Endothelial cell of umbilical vein (primary cell): ENCODE data around the gene PLAC8L1. TPM values are rescaled to one million over a fixed set of nuclear protein-coding genes. Genes with fewer than 3 reads are reported as not detected.

Experiments used
- BruUV-seq: library from RNA; stranded (reverse); fragments of 400-500 nt; replicated peaks from 2 replicates; lab custom pipeline; 2021; lab: Mats Ljungman, UMichigan
- CTCF ChIA-PET: fragments of 300-600, 350-600 bp; sonication (Branson Sonifier 250); formaldehyde crosslinking; loops from one replicate; lab custom pipeline; 2021; ENCODE audit warnings: antibody characterized with exemption, inconsistent platforms; lab: Charles Lee
- POLR2A ChIA-PET: fragments of 300-600, 350-600 bp; sonication (Branson Sonifier 250); formaldehyde crosslinking; loops from one replicate; lab custom pipeline; 2021; ENCODE audit warnings: antibody characterized with exemption, inconsistent platforms; lab: Charles Lee
- DNase-seq: peaks from one replicate; pipeline ENCODE4 v3.0.0-alpha.2; 2011; ENCODE audit warnings: low read depth, low spot score
- FAIRE-seq: peaks from 2 replicates; lab custom pipeline; 2011; peaks lifted over from hg19 to GRCh38; lab: Jason Lieb, UNC
- H2AFZ ChIP-seq: 2 replicates; pipeline ENCODE4 v1.6.0; 2012; ENCODE audit warnings: low read depth, low read length, control low read depth, inconsistent platforms
- H3K27ac ChIP-seq: 2 replicates; pipeline ENCODE4 v1.5.1; 2011; ENCODE audit warnings: low read depth, mild to moderate bottlenecking, control low read depth, low read length, moderate library complexity; ENCODE audit not compliant: insufficient read depth
- H3K27me3 ChIP-seq, 2 experiments: 2 replicates each; pipeline versions ENCODE4 v1.6.0 to v1.6.1; 2011; ENCODE audit warnings: low read length in 2 of 2, mixed read lengths in 1 of 2; ENCODE audit not compliant: control insufficient read depth in 2 of 2, insufficient read depth in 2 of 2
- H3K36me3 ChIP-seq, 2 experiments: 2 replicates in 1 of 2; 3 replicates in 1 of 2; pipeline ENCODE4 v1.5.1; 2011; ENCODE audit warnings: low read length in 2 of 2, mild to moderate bottlenecking in 1 of 2, moderate library complexity in 1 of 2; ENCODE audit not compliant: control insufficient read depth in 2 of 2, insufficient read depth in 2 of 2; ENCODE audit errors: extremely low read depth in 1 of 2
- H3K4me1 ChIP-seq: 3 replicates; pipeline ENCODE4 v1.5.1; 2011; ENCODE audit warnings: mild to moderate bottlenecking, low read length; ENCODE audit not compliant: control insufficient read depth, insufficient read depth; ENCODE audit errors: extremely low read depth
- H3K4me2 ChIP-seq: 2 replicates; pipeline ENCODE4 v1.6.1; 2011; ENCODE audit warnings: low read length, control low read depth, mixed read lengths; ENCODE audit not compliant: insufficient read depth
- H3K4me3 ChIP-seq, 3 experiments: fragments of 200-600 bp in 1 of 3; sonication (generic), shearing (Covaris generic) in 1 of 3; replicated peaks in 1 of 3; 2 replicates each; pipeline ENCODE4 v1.5.1; 2011 to 2016; ENCODE audit warnings: control low read depth in 3 of 3, low read length in 3 of 3, mild to moderate bottlenecking in 2 of 3, inconsistent platforms in 1 of 3, low read depth in 1 of 3, moderate library complexity in 1 of 3; ENCODE audit not compliant: insufficient read depth in 1 of 3
- H3K79me2 ChIP-seq: 2 replicates; pipeline ENCODE4 v1.6.0; 2012; ENCODE audit warnings: low read length, inconsistent platforms; ENCODE audit not compliant: control insufficient read depth, insufficient read depth
- H3K9ac ChIP-seq: replicated peaks from 2 replicates; pipeline ENCODE3; 2011; ENCODE audit warnings: low read length, control low read depth; ENCODE audit not compliant: insufficient read depth; ENCODE audit errors: extremely low read depth
- H3K9me1 ChIP-seq: replicated peaks from 3 replicates; pipeline ENCODE4 v1.6.0; 2011; ENCODE audit warnings: mild to moderate bottlenecking, low read length; ENCODE audit not compliant: control insufficient read depth, insufficient read depth; ENCODE audit errors: extremely low read depth
- H3K9me3 ChIP-seq: replicated peaks from 2 replicates; pipeline ENCODE4 v1.5.1; 2012; ENCODE audit warnings: low read length, inconsistent platforms; ENCODE audit not compliant: control insufficient read depth, insufficient read depth
- H4K20me1 ChIP-seq: replicated peaks from 2 replicates; pipeline ENCODE3; 2011; ENCODE audit warnings: mild to moderate bottlenecking, low read length; ENCODE audit not compliant: control insufficient read depth, insufficient read depth; ENCODE audit errors: extremely low read depth
- CTCF ChIP-seq, 2 donors: IDR thresholded peaks; 1 replicate in 1 of 2; 2 replicates in 1 of 2; pipeline ENCODE4 v1.5.1; 2011; ENCODE audit warnings: low read length in 2 of 2, mild to moderate bottlenecking in 2 of 2, moderate library complexity in 2 of 2, control low read depth in 1 of 2, inconsistent platforms in 1 of 2, low read depth in 1 of 2; ENCODE audit not compliant: insufficient read depth in 1 of 2; ENCODE audit errors: extremely low read depth in 1 of 2
- EZH2 ChIP-seq: IDR thresholded peaks from 2 replicates; pipeline ENCODE4 v1.6.1; 2012; ENCODE audit warnings: borderline replicate concordance, low read depth, mild to moderate bottlenecking, moderate library complexity, low read length, inconsistent platforms; ENCODE audit not compliant: severe bottlenecking
- FOS ChIP-seq: IDR thresholded peaks from 2 replicates; pipeline ENCODE4 v1.6.1; 2011; ENCODE audit warnings: mild to moderate bottlenecking, low read length, moderate library complexity, borderline replicate concordance; ENCODE audit not compliant: insufficient read depth
- GATA2 ChIP-seq: IDR thresholded peaks from 2 replicates; pipeline ENCODE4 v1.7.0; 2011; ENCODE audit warnings: low read depth, mild to moderate bottlenecking, moderate library complexity, mixed read lengths, low read length; ENCODE audit not compliant: insufficient read length, insufficient read depth
- JUN ChIP-seq: IDR thresholded peaks from 2 replicates; pipeline ENCODE4 v1.6.1; 2011; ENCODE audit warnings: borderline replicate concordance, low read depth; ENCODE audit not compliant: insufficient read length, insufficient read depth
- MYC ChIP-seq: IDR thresholded peaks from one replicate; pipeline ENCODE4 v1.6.1; 2011; ENCODE audit warnings: mild to moderate bottlenecking, low read depth, low read length
- dilution Hi-C: fragments of 300-500 bp; cut with MboI; formaldehyde crosslinking; loops from one replicate; pipeline ENCODE4 v1.15.0; 2019; ENCODE audit warnings: low sequenced_read_pairs; ENCODE audit not compliant: extremely low pct_ligation_motif_present
- intact Hi-C: fragments of 100-400 bp; cut with micrococcal nuclease; formaldehyde crosslinking; loops from one replicate; pipeline ENCODE4 v1.10.0; 2022
- polyA plus RNA-seq, 4 experiments: library from polyadenylated mRNA; depleted of rRNA in 3 of 4; stranded (reverse) in 3 of 4; unstranded in 1 of 4; fragments of >200 nt; gene quantifications; 2 replicates each; pipeline versions ENCODE4 v1.2.1 to v1.2.3, GENCODE V29; 2011 to 2012; ENCODE audit warnings: missing spikeins in 1 of 4
- total RNA-seq: library from RNA; stranded (reverse); gene quantifications from 2 replicates; pipeline ENCODE4 v1.2.3, GENCODE V29; 2021

Gene PLAC8L1
- total and polyA plus RNA-seq, 2 donors (not counting 3 experiments of a cell fraction or from before 2014, with no cell fraction given), result 0.80 to 0.99 TPM

- DNase-seq (peak; percentile 76), FAIRE-seq (peak; percentile 83)
- TF ChIP-seq MYC (no peak), GATA2 (peak; percentile 39), EZH2 (no peak), FOS (peak; percentile 60), JUN (peak; percentile 36)
- no peaks in the 10 kb centered on the region for H3K9me3 ChIP-seq
- no peaks in the 10 kb centered on the region for H3K36me3 ChIP-seq
- peaks cover 9% of the 10 kb centered on the region for H3K4me1 ChIP-seq
- no TSS peak for BruUV-seq
- no peak overlapping the region for H3K9ac ChIP-seq
- intact Hi-C loops, result loop anchor here (2.0 kb wide), 1 partner anchor 66 kb away; no protein-coding TSS in a partner anchor
- H3K9me1 ChIP-seq, result no peaks in the 10 kb centered on the region
- dilution Hi-C loops, result no loop called here
- H3K4me2 ChIP-seq, result no peak overlapping the region
- no peak overlapping the region for H3K27ac ChIP-seq
- no peaks in the 10 kb centered on the region for H3K27me3 ChIP-seq
- H4K20me1 ChIP-seq, result no peaks in the 10 kb centered on the region
- H3K4me3 ChIP-seq, result no peak overlapping the region
- H2AFZ ChIP-seq, result peak overlapping the region; percentile 65
- CTCF ChIA-PET, result interaction anchor here (1.0 to 2.6 kb wide), 5 partner anchors 8 to 697 kb away, joined by 3 to 13 read pairs (median 4); partner anchors contain the start of gene PRELID2
- no peaks in the 10 kb centered on the region for H3K79me2 ChIP-seq
- POLR2A ChIA-PET, result no interaction called here
These were observed 62.6 kb downstream of the PLAC8L1 start for GRCh38 chr5:146042628-146043279.

DNA sequence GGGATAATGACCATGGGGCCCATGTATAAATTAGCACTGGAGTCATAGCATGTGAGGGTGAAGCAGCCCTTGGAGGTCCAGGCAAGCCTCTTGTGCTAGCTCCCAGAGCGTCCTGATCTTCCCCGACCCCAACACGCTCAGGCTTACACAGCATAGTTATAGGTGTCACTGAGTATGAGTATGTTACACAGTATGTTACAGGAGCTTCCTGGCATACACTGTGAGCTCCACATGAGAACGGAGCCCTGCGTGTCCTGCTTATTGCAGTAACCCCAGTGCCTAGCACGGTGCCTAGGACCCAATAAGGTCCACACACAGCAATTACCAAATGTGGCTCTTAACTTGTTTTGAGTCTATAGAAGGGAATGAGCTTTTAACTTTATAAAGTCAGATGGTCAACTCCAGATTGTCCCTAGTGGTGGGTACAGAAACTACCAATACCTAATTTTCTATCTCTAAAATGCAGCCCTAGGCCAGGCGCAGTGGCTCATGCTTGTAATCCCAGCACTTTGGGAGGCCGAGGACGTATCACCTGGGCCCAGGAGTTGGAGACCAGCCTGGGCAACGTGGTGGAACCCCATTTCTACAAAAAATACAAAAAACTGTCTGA, 64.1 kb downstream of the PLAC8L1 start:
- no peak overlapping the region for H3K9ac ChIP-seq
- H3K79me2 ChIP-seq, result no peaks in the 10 kb centered on the region
- no TSS peak for BruUV-seq
- DNase-seq (no peak), FAIRE-seq (no peak)
- H3K9me3 ChIP-seq, result no peaks in the 10 kb centered on the region
- H3K27me3 ChIP-seq, result no peaks in the 10 kb centered on the region
- H3K4me3 ChIP-seq, result no peak overlapping the region
- CTCF ChIA-PET, result interaction anchor here (0.6 to 2.8 kb wide), 22 partner anchors 8 to 1837 kb away, joined by 3 to 14 read pairs (median 4); partner anchors contain the start of gene PRELID2
- dilution Hi-C loops, result no loop called here
- no peak for TF ChIP-seq MYC
- peak; percentile 12 to 23 for TF ChIP-seq CTCF (IDR thresholded peaks at IDR 0.05; ENCODE audit: extremely low read depth in 1 of 2, insufficient read depth in 1 of 2, low read depth in 1 of 2, low read length in 2 of 2)
- H3K36me3 ChIP-seq, result no peaks in the 10 kb centered on the region
- peaks cover 9% of the 10 kb centered on the region for H3K4me1 ChIP-seq
- no peaks in the 10 kb centered on the region for H3K9me1 ChIP-seq
- no peak overlapping the region for H3K4me2 ChIP-seq
- H2AFZ ChIP-seq, result no peak overlapping the region
- POLR2A ChIA-PET, result no interaction called here
- intact Hi-C loops, result no loop called here
- no peaks in the 10 kb centered on the region for H4K20me1 ChIP-seq
- H3K27ac ChIP-seq, result no peak overlapping the region
